22Rv1 (cell line): ENCODE results near the gene SNRPB2.

Source experiments
- ZFX ChIP-seq: fragments of 450-650 bp; IDR thresholded peaks from 2 replicates; pipeline ENCODE4 v1.6.1; 2017; ENCODE audit warnings: antibody characterized with exemption, borderline replicate concordance
- TF ChIP-seq, protein P1 (sequence below): fragments of 450-650 bp; IDR thresholded peaks from 2 replicates; pipeline ENCODE4 v1.5.1; 2017; ENCODE audit warnings: mild to moderate bottlenecking

DNA sequence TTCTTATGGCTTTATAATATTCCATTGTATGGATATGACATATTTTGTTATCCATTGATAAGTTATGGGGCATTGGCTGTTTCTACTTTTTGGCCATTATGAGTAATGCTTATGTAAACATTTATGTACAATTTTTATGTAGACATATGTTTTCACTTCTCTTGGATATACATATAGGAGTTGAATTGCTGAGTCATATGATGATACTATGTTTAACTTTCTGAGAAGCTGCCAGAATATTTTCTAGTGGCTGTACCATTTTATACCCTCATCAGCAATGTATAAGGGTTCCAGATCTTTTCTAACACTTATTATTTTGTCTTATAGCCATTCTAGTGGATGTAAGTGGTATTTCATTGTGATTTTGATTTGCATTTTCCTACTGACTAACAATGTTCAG is 41.4 kb downstream of the SNRPB2 start:
- TF ChIP-seq, protein P1, sequence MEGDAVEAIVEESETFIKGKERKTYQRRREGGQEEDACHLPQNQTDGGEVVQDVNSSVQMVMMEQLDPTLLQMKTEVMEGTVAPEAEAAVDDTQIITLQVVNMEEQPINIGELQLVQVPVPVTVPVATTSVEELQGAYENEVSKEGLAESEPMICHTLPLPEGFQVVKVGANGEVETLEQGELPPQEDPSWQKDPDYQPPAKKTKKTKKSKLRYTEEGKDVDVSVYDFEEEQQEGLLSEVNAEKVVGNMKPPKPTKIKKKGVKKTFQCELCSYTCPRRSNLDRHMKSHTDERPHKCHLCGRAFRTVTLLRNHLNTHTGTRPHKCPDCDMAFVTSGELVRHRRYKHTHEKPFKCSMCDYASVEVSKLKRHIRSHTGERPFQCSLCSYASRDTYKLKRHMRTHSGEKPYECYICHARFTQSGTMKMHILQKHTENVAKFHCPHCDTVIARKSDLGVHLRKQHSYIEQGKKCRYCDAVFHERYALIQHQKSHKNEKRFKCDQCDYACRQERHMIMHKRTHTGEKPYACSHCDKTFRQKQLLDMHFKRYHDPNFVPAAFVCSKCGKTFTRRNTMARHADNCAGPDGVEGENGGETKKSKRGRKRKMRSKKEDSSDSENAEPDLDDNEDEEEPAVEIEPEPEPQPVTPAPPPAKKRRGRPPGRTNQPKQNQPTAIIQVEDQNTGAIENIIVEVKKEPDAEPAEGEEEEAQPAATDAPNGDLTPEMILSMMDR = no peak
- no peak for TF ChIP-seq ZFX
